ENCODE data around the gene SKP2.

GRCh38 chr5:36152324-36153297, 700 bp downstream of the SKP2 start:
- TF ChIP-seq CTCF (IDR thresholded peaks at IDR 0.05) (no peak), POLR2A (IDR thresholded peaks at IDR 0.05) (no peak)

Data from lower leg skin (tissue), 3 donors.